Ascending aorta (tissue), 2 donors: Measurements from ENCODE around the gene PPARGC1A. TPM values are rescaled to one million over a fixed set of nuclear protein-coding genes. Genes with fewer than 3 reads are reported as not detected.
A peak's percentile ranks its signal among the peaks of the same experiment; 100 is the strongest.

Experiments used
- DNase-seq, 2 donors: peaks; one replicate each; pipeline ENCODE4 v3.0.0-alpha.2; 2019; ENCODE audit warnings: low spot score in 2 of 2
- H3K27ac ChIP-seq, 2 donors: fragments of 200-600 bp; sonication (generic); one replicate each; pipeline ENCODE4 v1.5.1; 2016 to 2017; ENCODE audit warnings: mild to moderate bottlenecking in 1 of 2
- H3K27me3 ChIP-seq: fragments of 200-600 bp; sonication (generic); one replicate; pipeline ENCODE4 v1.5.1; 2017
- H3K36me3 ChIP-seq, 2 donors: fragments of 200-600 bp; sonication (generic); one replicate each; pipeline ENCODE4 v1.5.1; 2016
- H3K4me1 ChIP-seq, 2 donors: fragments of 200-600 bp; sonication (generic); one replicate each; pipeline ENCODE4 v1.5.1; 2016 to 2017; ENCODE audit warnings: mild to moderate bottlenecking in 1 of 2
- H3K4me3 ChIP-seq, 2 donors: fragments of 200-600 bp; sonication (generic); one replicate each; pipeline ENCODE4 v1.5.1; 2016 to 2017; ENCODE audit warnings: mild to moderate bottlenecking in 1 of 2
- H3K9me3 ChIP-seq, 2 donors: fragments of 200-600 bp; sonication (generic); one replicate each; pipeline ENCODE4 v1.5.1; 2016
- CTCF ChIP-seq, 3 experiments: fragments of 200-600 bp in 2 of 3; fragments of 450-650 bp in 1 of 3; sonication (generic) in 2 of 3; IDR thresholded peaks; one replicate each; pipeline ENCODE4 v1.5.1; 2016 to 2019; ENCODE audit warnings: antibody characterized with exemption in 3 of 3, mild to moderate bottlenecking in 1 of 3, moderate library complexity in 1 of 3
- intact Hi-C: fragments of 100-400 bp; cut with DNase I; formaldehyde crosslinking; loops from one replicate; pipeline ENCODE4 v1.15.1; 2023
- total RNA-seq: library from RNA; depleted of rRNA; stranded (reverse); fragments of >200 nt; gene quantifications from one replicate; pipeline ENCODE4 v1.1.0, GENCODE V29; 2016

The PPARGC1A gene
- total RNA-seq, 1 donor from 2014 or later = 1.7 TPM

GRCh38 chr4:23890369-23891063, 669 bp upstream of the PPARGC1A start:
- DNase-seq = no peak
- intact Hi-C loops = no loop called here
- no peak for TF ChIP-seq CTCF (IDR thresholded peaks at IDR 0.05)
- H3K27me3 ChIP-seq = no peaks in the 10 kb centered on the region
- H3K4me3 ChIP-seq = peak overlapping the region; percentile 53 to 58
- H3K9me3 ChIP-seq = no peaks in the 10 kb centered on the region
- no peaks in the 10 kb centered on the region for H3K4me1 ChIP-seq
- peak overlapping the region in 1 of 2 donors; percentile 55 for H3K27ac ChIP-seq
- no peaks in the 10 kb centered on the region for H3K36me3 ChIP-seq

- intact Hi-C loops = no loop called here
- Histone ChIP-seq H3K4me1 (no peaks in the 10 kb centered on the region), H3K36me3 (no peaks in the 10 kb centered on the region), H3K27ac (peak overlapping the region; percentile 2 to 47), H3K27me3 (no peaks in the 10 kb centered on the region), H3K4me3 (peak overlapping the region; percentile 53 to 58), H3K9me3 (no peaks in the 10 kb centered on the region)
- DNase-seq = no peak
- TF ChIP-seq CTCF (IDR thresholded peaks at IDR 0.05) = no peak
These were observed 456 bp downstream of the PPARGC1A start for GRCh38 chr4:23889391-23889790.

GRCh38 chr4:23888421-23889319, 1.2 kb downstream of the PPARGC1A start:
- Histone ChIP-seq H3K36me3 (no peaks in the 10 kb centered on the region), H3K9me3 (no peaks in the 10 kb centered on the region), H3K4me1 (no peaks in the 10 kb centered on the region), H3K27ac (peak overlapping the region; percentile 2 to 47), H3K4me3 (peak overlapping the region; percentile 53 to 58), H3K27me3 (no peaks in the 10 kb centered on the region)
- TF ChIP-seq CTCF (IDR thresholded peaks at IDR 0.05) = no peak
- intact Hi-C loops = no loop called here
- DNase-seq = no peak

- peak overlapping the region in 1 of 2 donors; percentile 47 for H3K27ac ChIP-seq
- H3K36me3 ChIP-seq = no peaks in the 10 kb centered on the region
- TF ChIP-seq CTCF (IDR thresholded peaks at IDR 0.05) = no peak
- peak overlapping the region; percentile 53 to 58 for H3K4me3 ChIP-seq
- DNase-seq = no peak
- no peaks in the 10 kb centered on the region for H3K4me1 ChIP-seq
- H3K27me3 ChIP-seq = no peaks in the 10 kb centered on the region
- no peaks in the 10 kb centered on the region for H3K9me3 ChIP-seq
- intact Hi-C loops = no loop called here
These were observed 1.9 kb downstream of the PPARGC1A start for GRCh38 chr4:23887989-23888388.

- TF ChIP-seq CTCF (IDR thresholded peaks at IDR 0.05) = no peak
- H3K4me1 ChIP-seq = no peaks in the 10 kb centered on the region
- H3K36me3 ChIP-seq = no peaks in the 10 kb centered on the region
- H3K27ac ChIP-seq = no peak overlapping the region
- DNase-seq = no peak
- intact Hi-C loops = no loop called here
- no peak overlapping the region for H3K4me3 ChIP-seq
- H3K9me3 ChIP-seq = no peaks in the 10 kb centered on the region
- no peaks in the 10 kb centered on the region for H3K27me3 ChIP-seq
These were observed 2.7 kb downstream of the PPARGC1A start for GRCh38 chr4:23887173-23887572.
